Cardiac fibroblast (primary cell): ENCODE data around the gene RGS5.
A peak's percentile ranks its signal among the peaks of the same experiment; 100 is the strongest.

ENCODE experiments used
- DNase-seq, 2 donors: peaks; one replicate each; pipeline versions ENCODE4 v3.0.0 to v3.0.0-alpha.2; 2010; ENCODE audit warnings: low read depth in 2 of 2
- H3K4me3 ChIP-seq, 2 donors: replicated peaks in 1 of 2; 1 replicate in 1 of 2; 2 replicates in 1 of 2; pipeline ENCODE4 v1.5.1; 2011; ENCODE audit warnings: low read depth in 2 of 2, low read length in 2 of 2, mild to moderate bottlenecking in 2 of 2, moderate library complexity in 1 of 2
- CTCF ChIP-seq: IDR thresholded peaks from one replicate; pipeline ENCODE4 v1.5.1; 2011; ENCODE audit warnings: low read depth, mild to moderate bottlenecking, low read length, inconsistent platforms

The RGS5 gene

DNA sequence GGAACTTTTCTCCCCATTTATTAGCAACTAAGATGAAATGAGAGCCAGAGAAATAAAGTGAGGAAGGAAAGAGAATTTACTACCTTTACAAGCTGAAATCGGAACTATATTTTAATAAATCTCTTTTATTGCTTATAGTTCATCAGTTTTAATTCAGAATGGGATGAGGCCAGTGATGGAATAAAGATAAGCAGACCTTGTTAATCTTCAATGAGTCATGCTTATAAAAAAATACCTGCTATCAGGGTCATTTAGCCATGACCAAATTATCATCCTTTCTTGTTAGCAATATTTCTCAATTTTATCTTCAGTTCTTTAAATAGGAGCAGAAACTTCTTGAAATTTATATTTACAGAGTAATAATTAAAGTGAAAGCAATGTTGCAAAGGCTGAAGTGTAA, 107.5 kb downstream of the RGS5 start:
- no peak for TF ChIP-seq CTCF
- DNase-seq, result no peak
- no peak overlapping the region for H3K4me3 ChIP-seq

GRCh38 chr1:163094589-163094988, 108.1 kb downstream of the RGS5 start:
- TF ChIP-seq CTCF, result no peak
- DNase-seq, result no peak
- no peak overlapping the region for H3K4me3 ChIP-seq

DNA sequence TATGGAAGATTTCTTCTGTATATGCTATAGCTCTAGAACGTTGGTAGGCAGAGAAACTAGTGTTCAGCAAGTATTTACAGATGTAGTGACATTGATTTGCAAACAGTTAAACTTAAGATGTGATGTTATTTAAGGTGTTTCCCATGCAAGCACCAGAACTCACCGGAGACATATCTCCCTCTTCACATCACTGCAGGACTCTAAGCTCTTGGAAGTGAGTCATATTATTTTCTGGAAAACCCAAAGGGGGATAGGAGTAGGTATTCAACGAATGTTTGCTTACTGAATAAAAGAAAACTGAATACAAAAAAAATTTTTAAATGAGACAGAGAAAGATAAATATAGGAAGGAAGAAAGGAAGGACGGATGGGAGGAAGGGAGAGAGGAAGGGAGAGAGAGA, 108.5 kb downstream of the RGS5 start:
- H3K4me3 ChIP-seq, result no peak overlapping the region
- TF ChIP-seq CTCF, result no peak
- peak in 1 of 2 donors; percentile 25 for DNase-seq

GRCh38 chr1:163093579-163093978, 109.1 kb downstream of the RGS5 start:
- no peak for TF ChIP-seq CTCF
- no peak overlapping the region for H3K4me3 ChIP-seq
- DNase-seq, result no peak

GRCh38 chr1:163093169-163093568, 109.5 kb downstream of the RGS5 start:
- no peak overlapping the region for H3K4me3 ChIP-seq
- no peak for DNase-seq
- TF ChIP-seq CTCF, result no peak
